Stimulated activated CD4-positive, alpha-beta T cell treated with anti-CD3 and anti-CD28 coated beads, Interleukin-15, amount 100 ng/mL, for 1 hour (primary cell): ENCODE results near the gene SCUBE1.
A peak's percentile ranks its signal among the peaks of the same experiment; 100 is the strongest.

Experiments
- DNase-seq, 2 donors: peaks; one replicate each; pipeline ENCODE4 v3.0.0-alpha.2; 2020; ENCODE audit warnings: low read depth in 1 of 2, low spot score in 1 of 2

Gene SCUBE1

GRCh38 chr22:43343262-43343669, at the start of gene SCUBE1:
Gene SCUBE1 (minus strand): TSS chr22:43343372. CDS start chr22:43343261, 111 bp downstream.
- DNase-seq, result peak in 1 of 2 donors; percentile 46

GRCh38 chr22:43392385-43392989, 49.3 kb upstream of the SCUBE1 start:
- DNase-seq, result no peak

GRCh38 chr22:43391306-43391705, 48.1 kb upstream of the SCUBE1 start:
- DNase-seq, result no peak

GRCh38 chr22:43390872-43391271, 47.7 kb upstream of the SCUBE1 start:
- DNase-seq, result no peak

GRCh38 chr22:43390166-43390565, 47.0 kb upstream of the SCUBE1 start:
- no peak for DNase-seq

GRCh38 chr22:43389227-43389836, 46.2 kb upstream of the SCUBE1 start:
- no peak for DNase-seq

GRCh38 chr22:43388420-43388851, 45.3 kb upstream of the SCUBE1 start:
- peak; percentile 48 to 58 for DNase-seq

- DNase-seq, result no peak
Observed at GRCh38 chr22:43387815-43388214, 44.6 kb upstream of the SCUBE1 start.

GRCh38 chr22:43385770-43386641, 42.8 kb upstream of the SCUBE1 start:
- peak; percentile 44 to 60 for DNase-seq

GRCh38 chr22:43384863-43385262, 41.7 kb upstream of the SCUBE1 start:
- no peak for DNase-seq

- DNase-seq, result no peak
Observed at GRCh38 chr22:43381693-43382092, 38.5 kb upstream of the SCUBE1 start.

- no peak for DNase-seq
Observed at GRCh38 chr22:43377896-43378704, 34.9 kb upstream of the SCUBE1 start.

- DNase-seq, result no peak
Observed at GRCh38 chr22:43377548-43377895, 34.4 kb upstream of the SCUBE1 start.

GRCh38 chr22:43376765-43377547, 33.8 kb upstream of the SCUBE1 start:
- DNase-seq, result no peak

GRCh38 chr22:43375951-43376455, 32.8 kb upstream of the SCUBE1 start:
- DNase-seq, result no peak

- DNase-seq, result no peak
Observed at GRCh38 chr22:43370036-43370435, 26.9 kb upstream of the SCUBE1 start.

GRCh38 chr22:43365715-43366440, 22.7 kb upstream of the SCUBE1 start:
- DNase-seq, result no peak

GRCh38 chr22:43364169-43364435, 20.9 kb upstream of the SCUBE1 start:
- DNase-seq, result no peak

GRCh38 chr22:43363315-43364168, 20.4 kb upstream of the SCUBE1 start:
- DNase-seq, result no peak
